OCI-LY7 (cell line): Measurements from ENCODE around the gene MEGF6. TPM values are rescaled to one million over a fixed set of nuclear protein-coding genes. Genes with fewer than 3 reads are reported as not detected.

Experiments used
- BruUV-seq: library from RNA; stranded (reverse); fragments of 400-500 nt; replicated peaks from 2 replicates; lab custom pipeline; 2021; lab: Mats Ljungman, UMichigan
- CTCF ChIA-PET: fragments of 300-600 bp; sonication (Branson Sonifier 250); formaldehyde crosslinking; loops from one replicate; lab custom pipeline; 2022; ENCODE audit warnings: antibody characterized with exemption; ENCODE audit not compliant: unreplicated experiment; lab: Charles Lee
- POLR2A ChIA-PET: fragments of 300-600 bp; sonication (Branson Sonifier 250); formaldehyde crosslinking; loops from one replicate; lab custom pipeline; 2022; ENCODE audit warnings: antibody characterized with exemption; lab: Charles Lee
- DNase-seq: peaks from one replicate; pipeline ENCODE4 v3.0.0-alpha.2; 2015; ENCODE audit warnings: low spot score
- H2AFZ ChIP-seq: fragments of 200-600 bp; sonication (generic), shearing (Covaris generic); 2 replicates; pipeline ENCODE4 v1.6.1; 2014; ENCODE audit warnings: mild to moderate bottlenecking, antibody characterized with exemption, low read length, moderate library complexity
- H3K27ac ChIP-seq: fragments of 200-600 bp; sonication (generic); 2 replicates; pipeline ENCODE4 v1.5.1; 2014; ENCODE audit warnings: mixed run types, low read depth, mild to moderate bottlenecking, moderate library complexity, low read length, inconsistent platforms; ENCODE audit not compliant: poor library complexity, severe bottlenecking
- H3K36me3 ChIP-seq: fragments of 200-600 bp; sonication (generic); 2 replicates; pipeline ENCODE4 v1.6.1; 2014; ENCODE audit warnings: mild to moderate bottlenecking, antibody characterized with exemption, low read length, moderate library complexity, mixed read lengths; ENCODE audit not compliant: insufficient read depth
- H3K4me1 ChIP-seq: fragments of 200-600 bp; sonication (generic); 2 replicates; pipeline ENCODE4 v1.5.1; 2014; ENCODE audit warnings: mild to moderate bottlenecking, low read length; ENCODE audit not compliant: insufficient read depth, poor library complexity, severe bottlenecking
- H3K4me2 ChIP-seq: fragments of 200-600 bp; sonication (generic); 2 replicates; pipeline ENCODE4 v1.6.1; 2014; ENCODE audit warnings: mild to moderate bottlenecking, low read length
- H3K4me3 ChIP-seq: fragments of 200-600 bp; sonication (generic); 2 replicates; pipeline ENCODE4 v1.5.1; 2014; ENCODE audit warnings: mild to moderate bottlenecking, low read depth, low read length; ENCODE audit not compliant: poor library complexity, severe bottlenecking
- H3K79me2 ChIP-seq: fragments of 200-600 bp; sonication (generic); 2 replicates; pipeline ENCODE4 v1.6.1; 2016; ENCODE audit warnings: low read depth, mild to moderate bottlenecking, low read length, moderate library complexity, mixed read lengths; ENCODE audit not compliant: insufficient read depth
- H3K9me2 ChIP-seq: fragments of 200-600 bp; sonication (generic); 2 replicates; pipeline ENCODE4 v1.6.1; 2016; ENCODE audit warnings: mild to moderate bottlenecking, low read length, mixed read lengths; ENCODE audit not compliant: insufficient read depth
- H3K9me3 ChIP-seq: fragments of 200-600 bp; sonication (generic); 2 replicates; pipeline ENCODE4 v1.6.1; 2014; ENCODE audit warnings: mild to moderate bottlenecking, mixed run types, low read length, mixed read lengths
- H4K20me1 ChIP-seq: fragments of 200-600 bp; sonication (generic); 2 replicates; pipeline ENCODE4 v1.6.1; 2014; ENCODE audit warnings: mild to moderate bottlenecking, antibody characterized with exemption, low read length, moderate library complexity, mixed read lengths; ENCODE audit not compliant: insufficient read depth
- CTCF ChIP-seq: fragments of 200-600 bp; sonication (generic); conservative IDR thresholded peaks from 2 replicates; pipeline ENCODE4 v1.5.1; 2014; ENCODE audit warnings: mild to moderate bottlenecking, antibody characterized with exemption, low read length, moderate library complexity, mixed read lengths
- EZH2phosphoT487 ChIP-seq: fragments of 200-600 bp; sonication (generic); IDR thresholded peaks from 2 replicates; pipeline ENCODE4 v1.6.1; 2018; ENCODE audit warnings: low read depth, borderline replicate concordance, mild to moderate bottlenecking, mixed run types, antibody characterized with exemption, low read length, moderate library complexity, mixed read lengths
- intact Hi-C: fragments of 100-400 bp; cut with micrococcal nuclease; formaldehyde crosslinking; loops from one replicate; pipeline ENCODE4 v1.10.0; 2022; ENCODE audit not compliant: unreplicated experiment
- microRNA-seq: library from miRNA; unstranded; fragments of <30 nt; microRNA quantifications from one replicate; pipeline ENCODE4 v1.2.0, GENCODE V29; 2022; ENCODE audit warnings: borderline replicate concordance
- small RNA-seq: library from RNA; depleted of rRNA; stranded (forward); fragments of <200 nt; gene quantifications from one replicate; pipeline ENCODE3, GENCODE V24; 2014
- total RNA-seq, 2 experiments: library from RNA; depleted of rRNA in 1 of 2; stranded (reverse); fragments of >200 nt in 1 of 2; shearing (Covaris generic) in 1 of 2; gene quantifications; 2 replicates each; pipeline ENCODE4 v1.2.3, GENCODE V29; 2014 to 2022

MEGF6 gene
- total RNA-seq, 2 experiments from 2014 or later, result 0.15 to 0.32 TPM

DNA sequence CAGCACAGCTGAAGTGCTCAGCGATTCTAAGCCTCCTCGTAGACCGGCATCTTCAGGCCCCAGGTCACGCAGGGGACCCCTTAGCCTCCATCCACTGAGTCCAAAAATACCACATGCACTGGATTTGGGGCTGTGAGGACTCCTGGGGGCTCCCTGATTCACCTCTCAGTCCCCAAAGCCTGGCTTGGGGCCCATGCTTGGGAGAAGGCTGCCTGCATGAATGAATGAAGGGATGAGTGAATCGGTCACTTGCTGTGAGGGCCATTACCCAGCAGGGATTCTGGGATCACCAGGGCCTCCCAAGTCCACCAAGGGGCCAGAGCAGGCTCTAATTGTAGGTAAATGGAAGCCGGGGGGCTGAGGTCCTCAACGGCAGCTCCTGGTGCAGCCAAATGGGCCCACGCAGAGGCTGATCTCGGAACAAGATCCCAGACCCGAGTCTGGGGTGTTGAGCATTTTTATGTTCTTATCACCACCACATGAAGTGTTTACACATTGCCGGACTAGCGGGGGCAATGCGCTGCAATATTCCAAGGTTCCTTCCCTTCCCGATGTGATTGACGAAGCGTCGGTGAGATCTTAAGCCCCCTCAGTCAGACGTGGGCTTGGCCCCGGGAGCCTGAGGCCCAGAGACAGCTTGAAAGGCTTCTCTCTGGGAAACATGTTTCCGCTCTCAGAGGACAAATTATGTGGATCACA is 170.4 kb downstream of the MEGF6 start:
- H4K20me1 ChIP-seq, result no peaks in the 10 kb centered on the region
- no peaks in the 10 kb centered on the region for H3K79me2 ChIP-seq
- no peak for DNase-seq
- CTCF ChIA-PET, result no interaction called here
- H3K4me3 ChIP-seq, result no peak overlapping the region
- H3K4me2 ChIP-seq, result no peak overlapping the region
- intact Hi-C loops, result no loop called here
- BruUV-seq, result no TSS peak
- H3K4me1 ChIP-seq, result no peaks in the 10 kb centered on the region
- H3K27ac ChIP-seq, result no peak overlapping the region
- no peaks in the 10 kb centered on the region for H3K9me2 ChIP-seq
- TF ChIP-seq EZH2phosphoT487 (no peak), CTCF (no peak)
- POLR2A ChIA-PET, result no interaction called here
- H3K9me3 ChIP-seq, result no peaks in the 10 kb centered on the region
- H3K36me3 ChIP-seq, result no peaks in the 10 kb centered on the region
- no peak overlapping the region for H2AFZ ChIP-seq

- H4K20me1 ChIP-seq, result no peaks in the 10 kb centered on the region
- H3K36me3 ChIP-seq, result no peaks in the 10 kb centered on the region
- no peaks in the 10 kb centered on the region for H3K79me2 ChIP-seq
- no peaks in the 10 kb centered on the region for H3K9me3 ChIP-seq
- H3K9me2 ChIP-seq, result no peaks in the 10 kb centered on the region
- ChIA-PET POLR2A (no interaction called here), CTCF (no interaction called here)
- TF ChIP-seq CTCF, result no peak
- TF ChIP-seq EZH2phosphoT487, result no peak
- no peak overlapping the region for H3K4me2 ChIP-seq
- H3K4me3 ChIP-seq, result no peak overlapping the region
- no peak overlapping the region for H3K27ac ChIP-seq
- no peaks in the 10 kb centered on the region for H3K4me1 ChIP-seq
- intact Hi-C loops, result no loop called here
- H2AFZ ChIP-seq, result no peak overlapping the region
- no TSS peak for BruUV-seq
- DNase-seq, result no peak
Measured at GRCh38 chr1:3440300-3440681, 171.0 kb downstream of the MEGF6 start.

Small RNA genes within 50 kb of the gene (microRNA-seq; reads per million reads assigned to microRNA genes)
- not detected for gene MIR551A

Small RNA genes within 50 kb of the gene (small RNA-seq; reads per million reads assigned to genes)
- gene MIR551A, result not detected

Other genes starting within 250 kb of the MEGF6 start
- not detected in 2 replicates for gene ARHGEF16, start 156.8 kb downstream of the MEGF6 start, total RNA-seq (2014; rRNA removed; shearing (Covaris generic))
- gene ARHGEF16, start 156.8 kb downstream of the MEGF6 start, total RNA-seq (2022), result not detected in 2 replicates
- gene TPRG1L, start 13.5 kb upstream of the MEGF6 start, total RNA-seq (2014; rRNA removed; shearing (Covaris generic)), result 3.1 and 3.6 TPM in 2 replicates
- 6.8 and 7.4 TPM in 2 replicates for gene TPRG1L, start 13.5 kb upstream of the MEGF6 start, total RNA-seq (2022)
- 28.1 and 40.0 TPM in 2 replicates for gene WRAP73, start 38.6 kb upstream of the MEGF6 start, total RNA-seq (2014; rRNA removed; shearing (Covaris generic))
- 32.9 and 34.7 TPM in 2 replicates for gene WRAP73, start 38.6 kb upstream of the MEGF6 start, total RNA-seq (2022)
- 0.05 TPM in 1 of 2 replicates, not detected in the other for gene TP73, start 41.0 kb upstream of the MEGF6 start, total RNA-seq (2014; rRNA removed; shearing (Covaris generic))
- gene TP73, start 41.0 kb upstream of the MEGF6 start, total RNA-seq (2022), result 0.37 and 0.48 TPM in 2 replicates
- not detected in 2 replicates for gene CCDC27, start 140.9 kb upstream of the MEGF6 start, total RNA-seq (2014; rRNA removed; shearing (Covaris generic))
- gene CCDC27, start 140.9 kb upstream of the MEGF6 start, total RNA-seq (2022), result not detected in 2 replicates
- gene SMIM1, start 161.2 kb upstream of the MEGF6 start, total RNA-seq (2014; rRNA removed; shearing (Covaris generic)), result 3.8 and 7.1 TPM in 2 replicates
- gene SMIM1, start 161.2 kb upstream of the MEGF6 start, total RNA-seq (2022), result 3.9 and 4.3 TPM in 2 replicates
- 34.0 and 36.4 TPM in 2 replicates for gene LRRC47, start 185.0 kb upstream of the MEGF6 start, total RNA-seq (2014; rRNA removed; shearing (Covaris generic))
- 49.1 and 57.6 TPM in 2 replicates for gene LRRC47, start 185.0 kb upstream of the MEGF6 start, total RNA-seq (2022)
- 26.8 and 36.5 TPM in 2 replicates for gene CEP104, start 245.7 kb upstream of the MEGF6 start, total RNA-seq (2014; rRNA removed; shearing (Covaris generic))
- gene CEP104, start 245.7 kb upstream of the MEGF6 start, total RNA-seq (2022), result 71.0 and 71.7 TPM in 2 replicates
- 15.2 and 21.6 TPM in 2 replicates for gene DFFB, start 246.0 kb upstream of the MEGF6 start, total RNA-seq (2014; rRNA removed; shearing (Covaris generic))
- 16.0 and 17.9 TPM in 2 replicates for gene DFFB, start 246.0 kb upstream of the MEGF6 start, total RNA-seq (2022)